Activated T-cell treated with anti-CD3 and anti-CD28 coated beads, Interleukin-2, amount 50 U/mL, for 1 hour (primary cell): ENCODE data around the gene TMX4.
"Not testable (repeated sequence)": the region's sequence is repeated elsewhere in the genome, so short reads cannot be mapped to it uniquely, and the experiment has no call there.

ENCODE experiments used
- DNase-seq: peaks from one replicate; pipeline ENCODE4 v3.0.0-alpha.2; 2020

The TMX4 gene

GRCh38 chr20:8019246-8019997, at the start of gene TMX4:
TSS of gene TMX4 (minus strand) at chr20:8019761. CDS start at chr20:8019613, 148 bp downstream.
- DNase-seq, result peak; percentile 83

GRCh38 chr20:8067082-8067481, 47.5 kb upstream of the TMX4 start:
- no peak for DNase-seq

- DNase-seq, result no peak
Measured at GRCh38 chr20:8066662-8067061, 47.1 kb upstream of the TMX4 start.

GRCh38 chr20:8065691-8066090, 46.1 kb upstream of the TMX4 start:
- no peak for DNase-seq

GRCh38 chr20:8062756-8063155, 43.2 kb upstream of the TMX4 start:
- DNase-seq, result no peak

- no peak for DNase-seq
Measured at GRCh38 chr20:8061861-8062518, 42.4 kb upstream of the TMX4 start.

GRCh38 chr20:8060977-8061376, 41.4 kb upstream of the TMX4 start:
- DNase-seq, result no peak

GRCh38 chr20:8057871-8058270, 38.3 kb upstream of the TMX4 start:
- DNase-seq, result no peak

GRCh38 chr20:8055096-8055495, 35.5 kb upstream of the TMX4 start:
- no peak for DNase-seq

GRCh38 chr20:8050157-8050837, 30.7 kb upstream of the TMX4 start:
- no peak for DNase-seq

- DNase-seq, result no peak
Measured at GRCh38 chr20:8049310-8049709, 29.7 kb upstream of the TMX4 start.

GRCh38 chr20:8045946-8046345, 26.4 kb upstream of the TMX4 start:
- no peak for DNase-seq

- no peak for DNase-seq
Measured at GRCh38 chr20:8043687-8044282, 24.2 kb upstream of the TMX4 start.

GRCh38 chr20:8039042-8039441, 19.5 kb upstream of the TMX4 start:
- DNase-seq, result no peak

- no peak for DNase-seq
Measured at GRCh38 chr20:8036771-8037170, 17.2 kb upstream of the TMX4 start.

- no peak for DNase-seq
Measured at GRCh38 chr20:8033151-8033841, 13.7 kb upstream of the TMX4 start.

- DNase-seq, result no peak
Measured at GRCh38 chr20:8032499-8032898, 12.9 kb upstream of the TMX4 start.

GRCh38 chr20:8031539-8031938, 12.0 kb upstream of the TMX4 start:
- DNase-seq, result not testable (repeated sequence)

- no peak for DNase-seq
Measured at GRCh38 chr20:8021541-8022269, 2.1 kb upstream of the TMX4 start.

GRCh38 chr20:8020314-8021079, 936 bp upstream of the TMX4 start:
- DNase-seq, result no peak

- no peak for DNase-seq
Measured at GRCh38 chr20:8019998-8020247, 362 bp upstream of the TMX4 start.

- no peak for DNase-seq
Measured at GRCh38 chr20:8018958-8019245, 659 bp downstream of the TMX4 start.
